NCI-H187 (cell line): ENCODE data around the gene NAALADL1.
A peak's percentile ranks its signal among the peaks of the same experiment; 100 is the strongest.

ENCODE experiments used
- DNase-seq, 2 experiments: peaks; one replicate each; lab custom pipeline; 2025; lab: John Stamatoyannopoulos, UW

Gene NAALADL1

GRCh38 chr11:65058419-65059054 lies at the start of gene NAALADL1:
Gene NAALADL1, minus strand, starts transcription at chr11:65058553. Its CDS starts 32 bp downstream, at chr11:65058521.
- DNase-seq, result no peak

GRCh38 chr11:65107751-65108468 lies 49.6 kb upstream of the NAALADL1 start:
- no peak for DNase-seq

GRCh38 chr11:65107078-65107477 lies 48.7 kb upstream of the NAALADL1 start:
- DNase-seq, result no peak

- DNase-seq, result no peak
Observed at GRCh38 chr11:65104628-65105027, 46.3 kb upstream of the NAALADL1 start.

GRCh38 chr11:65103476-65103875 lies 45.1 kb upstream of the NAALADL1 start:
- DNase-seq, result no peak

- DNase-seq, result no peak
Observed at GRCh38 chr11:65102142-65103095, 44.1 kb upstream of the NAALADL1 start.

GRCh38 chr11:65100674-65101350 lies 42.5 kb upstream of the NAALADL1 start:
- DNase-seq, result no peak

- no peak for DNase-seq
Observed at GRCh38 chr11:65096926-65097325, 38.6 kb upstream of the NAALADL1 start.

- DNase-seq, result peak; percentile 82 to 86
Observed at GRCh38 chr11:65095974-65096806, 37.8 kb upstream of the NAALADL1 start, which contains the start of gene VPS51. Gene VPS51, plus strand, starts transcription at chr11:65096214. Its CDS starts 37 bp downstream, at chr11:65096251.

- DNase-seq, result no peak
Observed at GRCh38 chr11:65095427-65095826, 37.1 kb upstream of the NAALADL1 start.

- DNase-seq, result no peak
Observed at GRCh38 chr11:65090628-65091027, 32.3 kb upstream of the NAALADL1 start.

- no peak for DNase-seq
Observed at GRCh38 chr11:65089621-65090020, 31.3 kb upstream of the NAALADL1 start.

- DNase-seq, result no peak
Observed at GRCh38 chr11:65087827-65088226, 29.5 kb upstream of the NAALADL1 start.

GRCh38 chr11:65087216-65087615 lies 28.9 kb upstream of the NAALADL1 start:
- DNase-seq, result no peak

GRCh38 chr11:65086809-65087208 lies 28.5 kb upstream of the NAALADL1 start:
- DNase-seq, result no peak

GRCh38 chr11:65085446-65085845 lies 27.1 kb upstream of the NAALADL1 start:
- no peak for DNase-seq

- DNase-seq, result no peak
Observed at GRCh38 chr11:65084598-65085375, 26.4 kb upstream of the NAALADL1 start.

GRCh38 chr11:65083834-65084597 lies 25.7 kb upstream of the NAALADL1 start, which contains the start of the genes CDCA5 and ZFPL1:
Gene CDCA5, minus strand, starts transcription at chr11:65084040. Its CDS starts 62 bp downstream, at chr11:65083978.
Gene ZFPL1, plus strand, starts transcription at chr11:65084222. Its CDS starts 477 bp downstream, at chr11:65084699.
- DNase-seq, result peak; percentile 84 to 86
